Hepatocyte (in vitro differentiated cells): Measurements from ENCODE around the gene PCDHAC2. TPM values are rescaled to one million over a fixed set of nuclear protein-coding genes. Genes with fewer than 3 reads are reported as not detected.
A peak's percentile ranks its signal among the peaks of the same experiment; 100 is the strongest.

Experiments used
- DNase-seq: peaks from one replicate; pipeline ENCODE4 v3.0.0-alpha.2; 2016; ENCODE audit warnings: low spot score
- H2AFZ ChIP-seq: fragments of 200-600 bp; sonication (generic); 2 replicates; pipeline ENCODE4 v1.6.0; 2016; ENCODE audit warnings: antibody characterized with exemption, mild to moderate bottlenecking
- H3K27ac ChIP-seq: fragments of 200-600 bp; sonication (generic); 2 replicates; pipeline ENCODE4 v1.5.1; 2016; ENCODE audit warnings: mild to moderate bottlenecking
- H3K27me3 ChIP-seq: fragments of 200-600 bp; sonication (generic); 2 replicates; pipeline ENCODE4 v1.6.1; 2016
- H3K36me3 ChIP-seq: fragments of 200-600 bp; sonication (generic); replicated peaks from 2 replicates; pipeline ENCODE4 v1.5.1; 2016; ENCODE audit warnings: low read depth; ENCODE audit not compliant: insufficient read depth
- H3K4me1 ChIP-seq: fragments of 200-600 bp; sonication (generic); 2 replicates; pipeline ENCODE4 v1.5.1; 2016; ENCODE audit warnings: mild to moderate bottlenecking, moderate library complexity; ENCODE audit not compliant: insufficient read depth
- H3K4me2 ChIP-seq: fragments of 200-600 bp; sonication (generic); 2 replicates; pipeline ENCODE4 v1.6.0; 2016
- H3K4me3 ChIP-seq: fragments of 200-600 bp; sonication (generic); 2 replicates; pipeline ENCODE4 v1.5.1; 2016; ENCODE audit warnings: mild to moderate bottlenecking
- H3K79me2 ChIP-seq: fragments of 200-600 bp; sonication (generic); 2 replicates; pipeline ENCODE4 v1.6.0; 2017; ENCODE audit warnings: mild to moderate bottlenecking
- H3K9me2 ChIP-seq: fragments of 200-600 bp; sonication (generic); replicated peaks from 2 replicates; pipeline ENCODE4 v1.6.0; 2017; ENCODE audit warnings: mild to moderate bottlenecking; ENCODE audit not compliant: insufficient read depth
- H3K9me3 ChIP-seq: fragments of 200-600 bp; sonication (generic); 2 replicates; pipeline ENCODE4 v1.5.1; 2016; ENCODE audit warnings: low read depth, mild to moderate bottlenecking
- H4K20me1 ChIP-seq: fragments of 200-600 bp; sonication (generic); 2 replicates; pipeline ENCODE4 v1.6.0; 2016; ENCODE audit warnings: mild to moderate bottlenecking; ENCODE audit not compliant: insufficient read depth, poor library complexity, severe bottlenecking
- EZH2 ChIP-seq: fragments of 200-600 bp; sonication (generic); IDR thresholded peaks from 2 replicates; pipeline ENCODE4 v1.6.1; 2016; ENCODE audit warnings: antibody characterized with exemption, mild to moderate bottlenecking, borderline replicate concordance
- EZH2phosphoT487 ChIP-seq: fragments of 200-600 bp; sonication (generic); IDR thresholded peaks from one replicate; pipeline ENCODE4 v1.6.1; 2018; ENCODE audit warnings: antibody characterized with exemption, mild to moderate bottlenecking, low read depth, moderate library complexity; ENCODE audit not compliant: unreplicated experiment, severe bottlenecking
- WGBS: methylation state at CpG from one replicate; pipeline ENCODE4 v1.1.6; 2016; ENCODE audit warnings: low lambda C conversion rate; ENCODE audit errors: missing lambda C conversion rate; 5-methylcytosine and 5-hydroxymethylcytosine counted together
- polyA plus RNA-seq: library from polyadenylated mRNA; unstranded; fragments of >200 nt; fragmentation: Nextera tagmentation; extraction: Ambion mirVana; gene quantifications from 2 replicates; pipeline ENCODE4 v1.2.1, GENCODE V29; 2016
- total RNA-seq: library from RNA; depleted of rRNA; stranded (reverse); fragments of >200 nt; gene quantifications from 2 replicates; pipeline ENCODE4 v1.2.3, GENCODE V29; 2014
- TF ChIP-seq, protein P1 (sequence below): fragments of 200-600 bp; sonication (generic); IDR thresholded peaks from 2 replicates; pipeline ENCODE4 v1.5.1; 2016; ENCODE audit warnings: antibody characterized with exemption, mild to moderate bottlenecking; ENCODE audit not compliant: poor library complexity

PCDHAC2 gene
- total and polyA plus RNA-seq, 2 experiments from 2014 or later: 6.4 to 11.3 TPM

DNA sequence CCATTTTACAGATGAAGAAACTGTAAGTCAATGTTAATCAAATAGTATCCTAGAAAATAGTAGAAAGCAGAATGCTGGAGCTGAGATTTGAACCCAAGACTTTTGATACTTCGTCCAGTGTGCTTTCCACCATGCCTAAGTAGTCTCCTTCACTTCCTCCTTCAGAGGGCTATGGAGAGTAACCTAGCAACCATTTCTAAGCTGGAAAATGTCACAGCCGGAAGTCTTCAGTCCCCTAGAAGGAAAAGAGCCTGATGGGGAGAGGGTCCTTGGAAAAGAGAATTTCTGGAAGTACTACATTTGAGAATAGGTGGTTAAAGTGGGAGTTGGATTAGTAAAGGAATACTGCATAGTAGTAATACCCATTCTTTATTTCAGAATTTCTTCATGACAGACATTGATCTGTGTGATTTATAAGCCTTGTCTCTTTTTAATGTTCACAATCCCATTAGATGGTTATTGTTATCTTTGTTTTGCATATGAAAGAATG is 32.7 kb downstream of the PCDHAC2 start:
- Histone ChIP-seq H3K79me2 (peaks cover 5% of the 10 kb centered on the region), H3K9me3 (no peaks in the 10 kb centered on the region), H3K4me2 (no peak overlapping the region), H3K4me1 (peaks cover 14% of the 10 kb centered on the region), H3K27ac (no peak overlapping the region), H4K20me1 (no peaks in the 10 kb centered on the region), H3K27me3 (no peaks in the 10 kb centered on the region), H3K9me2 (no peaks in the 10 kb centered on the region), H3K36me3 (no peaks in the 10 kb centered on the region), H2AFZ (no peak overlapping the region), H3K4me3 (no peak overlapping the region)
- DNase-seq: no peak
- 83% methylated on average over 2 of the region's 2 CpGs for WGBS
- TF ChIP-seq, protein P1, sequence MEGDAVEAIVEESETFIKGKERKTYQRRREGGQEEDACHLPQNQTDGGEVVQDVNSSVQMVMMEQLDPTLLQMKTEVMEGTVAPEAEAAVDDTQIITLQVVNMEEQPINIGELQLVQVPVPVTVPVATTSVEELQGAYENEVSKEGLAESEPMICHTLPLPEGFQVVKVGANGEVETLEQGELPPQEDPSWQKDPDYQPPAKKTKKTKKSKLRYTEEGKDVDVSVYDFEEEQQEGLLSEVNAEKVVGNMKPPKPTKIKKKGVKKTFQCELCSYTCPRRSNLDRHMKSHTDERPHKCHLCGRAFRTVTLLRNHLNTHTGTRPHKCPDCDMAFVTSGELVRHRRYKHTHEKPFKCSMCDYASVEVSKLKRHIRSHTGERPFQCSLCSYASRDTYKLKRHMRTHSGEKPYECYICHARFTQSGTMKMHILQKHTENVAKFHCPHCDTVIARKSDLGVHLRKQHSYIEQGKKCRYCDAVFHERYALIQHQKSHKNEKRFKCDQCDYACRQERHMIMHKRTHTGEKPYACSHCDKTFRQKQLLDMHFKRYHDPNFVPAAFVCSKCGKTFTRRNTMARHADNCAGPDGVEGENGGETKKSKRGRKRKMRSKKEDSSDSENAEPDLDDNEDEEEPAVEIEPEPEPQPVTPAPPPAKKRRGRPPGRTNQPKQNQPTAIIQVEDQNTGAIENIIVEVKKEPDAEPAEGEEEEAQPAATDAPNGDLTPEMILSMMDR: no peak
- TF ChIP-seq EZH2phosphoT487 (no peak), EZH2 (no peak)

DNA sequence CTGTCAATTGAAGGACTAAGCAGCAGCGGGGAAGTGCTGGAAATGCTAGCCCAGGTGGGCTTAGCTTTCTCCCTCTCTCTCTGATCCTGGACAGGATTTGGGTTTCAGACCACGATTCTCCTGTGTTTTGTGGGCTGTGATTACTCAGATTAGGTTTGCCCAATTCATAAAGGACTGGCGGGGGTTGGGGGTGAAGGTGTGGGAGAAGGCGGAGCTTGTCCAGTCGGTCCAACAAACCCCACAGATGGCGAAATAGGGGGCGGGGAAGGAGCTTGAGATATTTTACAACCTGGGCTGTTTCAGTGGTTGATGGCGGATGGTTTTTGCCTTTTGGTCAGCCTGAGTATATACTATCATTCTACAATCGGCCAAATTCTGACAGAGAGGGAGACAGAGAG is 35.2 kb downstream of the PCDHAC2 start:
- no peaks in the 10 kb centered on the region for H4K20me1 ChIP-seq
- peak overlapping the region; percentile 78 for H3K4me2 ChIP-seq
- H3K79me2 ChIP-seq: peaks cover 5% of the 10 kb centered on the region
- TF ChIP-seq, protein P1: no peak
- no peak for TF ChIP-seq EZH2
- no peak for TF ChIP-seq EZH2phosphoT487
- peak overlapping the region; percentile 85 for H3K27ac ChIP-seq
- DNase-seq: peak; percentile 72
- 3% methylated on average over 9 of the region's 9 CpGs for WGBS
- H3K9me2 ChIP-seq: no peaks in the 10 kb centered on the region
- H3K9me3 ChIP-seq: no peaks in the 10 kb centered on the region
- peak overlapping the region; percentile 25 for H3K4me3 ChIP-seq
- H2AFZ ChIP-seq: peak overlapping the region; percentile 59
- no peaks in the 10 kb centered on the region for H3K27me3 ChIP-seq
- peaks cover 20% of the 10 kb centered on the region for H3K4me1 ChIP-seq
- H3K36me3 ChIP-seq: no peaks in the 10 kb centered on the region

DNA sequence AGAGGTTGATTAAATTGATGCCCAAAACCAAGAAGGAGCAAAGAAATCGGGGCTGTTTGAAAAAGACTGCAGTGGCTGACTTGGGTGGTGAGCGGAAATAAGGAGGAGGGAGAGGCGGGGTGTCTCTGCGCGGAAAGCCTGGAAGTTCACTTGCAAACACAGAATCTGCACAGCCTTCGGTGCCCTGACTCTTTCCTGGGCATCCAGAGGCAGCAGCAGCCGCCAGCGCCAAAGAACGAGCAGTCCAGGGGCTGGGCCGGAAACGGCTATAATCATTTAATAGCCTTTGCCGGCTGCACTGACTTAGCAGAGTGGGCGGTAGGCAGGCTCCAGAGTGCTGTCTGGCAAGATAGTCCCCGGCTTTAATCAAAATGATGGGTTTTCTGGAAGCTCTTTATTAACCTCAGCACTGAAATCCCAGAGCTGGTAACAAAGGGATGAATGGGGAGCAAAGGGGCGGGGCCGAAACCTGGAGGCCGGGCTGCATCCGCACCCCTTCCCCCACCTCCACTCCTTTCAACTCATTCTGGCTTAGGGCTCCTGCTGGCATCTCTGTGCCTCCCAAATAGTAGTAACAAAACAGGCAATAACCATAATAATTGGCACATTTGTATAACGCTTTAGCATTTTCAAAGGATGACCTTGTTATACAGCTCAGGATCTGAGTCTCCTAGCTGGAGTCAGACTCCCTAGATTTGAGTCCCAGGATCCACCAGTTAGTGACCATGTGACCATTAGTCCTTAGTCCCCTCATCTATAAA is 35.7 kb downstream of the PCDHAC2 start:
- H3K9me3 ChIP-seq: no peaks in the 10 kb centered on the region
- peak overlapping the region; percentile 25 for H3K4me3 ChIP-seq
- peak overlapping the region; percentile 59 for H2AFZ ChIP-seq
- peaks cover 20% of the 10 kb centered on the region for H3K4me1 ChIP-seq
- peak overlapping the region; percentile 85 for H3K27ac ChIP-seq
- H3K9me2 ChIP-seq: no peaks in the 10 kb centered on the region
- no peaks in the 10 kb centered on the region for H4K20me1 ChIP-seq
- 8% methylated on average over 19 of the region's 19 CpGs for WGBS
- H3K36me3 ChIP-seq: no peaks in the 10 kb centered on the region
- peak; percentile 76 for DNase-seq
- peak overlapping the region; percentile 78 for H3K4me2 ChIP-seq
- peaks cover 5% of the 10 kb centered on the region for H3K79me2 ChIP-seq
- TF ChIP-seq EZH2phosphoT487 (no peak), EZH2 (no peak)
- TF ChIP-seq, protein P1: no peak
- no peaks in the 10 kb centered on the region for H3K27me3 ChIP-seq
